ENCODE results near the gene CEP192. TPM values are rescaled to one million over a fixed set of nuclear protein-coding genes. Genes with fewer than 3 reads are reported as not detected.

The CEP192 gene
- total and polyA plus RNA-seq, 2 of the 4 experiments (the other 2 are of a cell fraction) = 17.2 to 29.0 TPM

- intact Hi-C loops (cut with micrococcal nuclease) = no loop called here
- no peak overlapping the region for H3K27ac ChIP-seq (ENCODE audit: insufficient read depth, low read length)
- BruUV-seq (replicated peaks) = no TSS peak
These were observed 95.7 kb downstream of the CEP192 start for GRCh38 chr18:13086906-13087305.

More at GRCh38 chr18:13086906-13087305, 95.7 kb downstream of the CEP192 start:
- Histone ChIP-seq H3K9me1 (ENCODE audit: insufficient read depth, low read length) (no peaks in the 10 kb centered on the region), H4K20me1 (ENCODE audit: insufficient read depth, low read length) (no peaks in the 10 kb centered on the region), H4K5ac (ENCODE audit: low read depth, low read length) (no peak overlapping the region), H2AK5ac (ENCODE audit: low read depth, low read length) (no peak overlapping the region), H3K9me3 (ENCODE audit: control insufficient read depth, insufficient read depth, low read length) (no peaks in the 10 kb centered on the region; the same call in 1 of the 2 replicates), H3K4me3 (ENCODE audit: insufficient read depth, low read depth, low read length) (no peak overlapping the region), H2BK120ac (ENCODE audit: low read depth, low read length) (no peak overlapping the region), H4K8ac (ENCODE audit: low read depth in 2 of 2, low read length in 2 of 2) (no peak overlapping the region), H2AFZ (replicated peaks; ENCODE audit: low read length, poor library complexity) (no peak overlapping the region), H4K91ac (ENCODE audit: insufficient read depth, low read depth, low read length) (no peak overlapping the region), H3K9ac (ENCODE audit: low read depth, low read length) (no peak overlapping the region), H3K4me2 (ENCODE audit: low read depth, low read length) (no peak overlapping the region), H2BK20ac (ENCODE audit: low read depth, low read length) (no peak overlapping the region), H3K79me1 (ENCODE audit: low read depth in 1 of 2, low read length in 2 of 2) (peaks cover 0 to 8% of the 10 kb centered on the region in 2 experiments; a peak in 2 of 4 replicates), H2BK5ac (ENCODE audit: low read depth, low read length, poor library complexity, severe bottlenecking) (no peak overlapping the region), H3K4me1 (ENCODE audit: control insufficient read depth, insufficient read depth, low read length) (no peaks in the 10 kb centered on the region), H3K23ac (ENCODE audit: low read depth, low read length) (no peak overlapping the region), H3K56ac (ENCODE audit: extremely low read depth, insufficient read depth, low read length) (no peak overlapping the region), H3K4ac (ENCODE audit: low read depth, low read length) (no peak overlapping the region), H3K14ac (replicated peaks; ENCODE audit: low read depth, low read length) (no peak overlapping the region), H3K27me3 (ENCODE audit: control insufficient read depth, insufficient read depth, low read length) (no peaks in the 10 kb centered on the region), H2BK15ac (ENCODE audit: low read depth, low read length) (no peak overlapping the region), H3K18ac (ENCODE audit: low read depth, low read length) (no peak overlapping the region), H2AK9ac (replicated peaks; ENCODE audit: low read depth, low read length, poor library complexity) (no peak overlapping the region), H3K36me3 (ENCODE audit: control insufficient read depth, insufficient read depth, low read length) (peaks cover 13% of the 10 kb centered on the region)
- in situ Hi-C loops (cut with MboI; ENCODE audit: low sequenced_read_pairs) (no loop called here), dilution Hi-C loops (cut with HindIII; ENCODE audit: low sequenced_read_pairs, unreplicated experiment) (no loop called here)
- TF ChIP-seq POLR2A (IDR thresholded peaks at IDR 0.05; ENCODE audit: low read depth, low read length) = no peak
- no peak for TF ChIP-seq BHLHE40 (IDR thresholded peaks at IDR 0.05; ENCODE audit: low read depth, low read length)
- no peak for TF ChIP-seq CHD1 (IDR thresholded peaks at IDR 0.05; ENCODE audit: low read depth, low read length)
- no peak for TF ChIP-seq RAD21 (IDR thresholded peaks at IDR 0.05; ENCODE audit: low read length)
- TF ChIP-seq MXI1 (IDR thresholded peaks at IDR 0.05; ENCODE audit: borderline replicate concordance, low read depth, low read length) = no peak
- no peak for TF ChIP-seq ELK1 (IDR thresholded peaks at IDR 0.05; ENCODE audit: borderline replicate concordance, low read depth, low read length)
- TF ChIP-seq RFX5 (IDR thresholded peaks at IDR 0.05; ENCODE audit: low read depth, low read length) = no peak
- TF ChIP-seq MAFK (IDR thresholded peaks at IDR 0.05; ENCODE audit: low read depth, low read length) = no peak
- no peak for TF ChIP-seq CEBPB (IDR thresholded peaks at IDR 0.05; ENCODE audit: low read depth, low read length)
- no peak for TF ChIP-seq MAZ (IDR thresholded peaks at IDR 0.05; ENCODE audit: borderline replicate concordance, low read depth, low read length)
- ATAC-seq (ENCODE audit: low read depth) (no peak), DNase-seq (no peak)
- ChIA-PET POLR2A (ENCODE audit: unreplicated experiment) (no interaction called here), CTCF (no interaction called here)
- WGBS, 2 experiments (ENCODE audit: extremely low coverage in 2 of 2, insufficient read length in 1 of 2) = no CpG with 5 or more reads among the region's 4 CpGs

All from IMR-90 (cell line).